NCI-H187 (cell line): ENCODE measurements around the gene UBC.
"Not testable (repeated sequence)": the region's sequence is repeated elsewhere in the genome, so short reads cannot be mapped to it uniquely, and the experiment has no call there.

ENCODE experiments used
- DNase-seq, 2 experiments: peaks; one replicate each; lab custom pipeline; 2025; lab: John Stamatoyannopoulos, UW

The UBC gene

GRCh38 chr12:124915239-124916236, 1.1 kb upstream of the UBC start:
- no peak for DNase-seq

- no peak for DNase-seq
These were observed 717 bp downstream of the UBC start for GRCh38 chr12:124913474-124914391.

DNA sequence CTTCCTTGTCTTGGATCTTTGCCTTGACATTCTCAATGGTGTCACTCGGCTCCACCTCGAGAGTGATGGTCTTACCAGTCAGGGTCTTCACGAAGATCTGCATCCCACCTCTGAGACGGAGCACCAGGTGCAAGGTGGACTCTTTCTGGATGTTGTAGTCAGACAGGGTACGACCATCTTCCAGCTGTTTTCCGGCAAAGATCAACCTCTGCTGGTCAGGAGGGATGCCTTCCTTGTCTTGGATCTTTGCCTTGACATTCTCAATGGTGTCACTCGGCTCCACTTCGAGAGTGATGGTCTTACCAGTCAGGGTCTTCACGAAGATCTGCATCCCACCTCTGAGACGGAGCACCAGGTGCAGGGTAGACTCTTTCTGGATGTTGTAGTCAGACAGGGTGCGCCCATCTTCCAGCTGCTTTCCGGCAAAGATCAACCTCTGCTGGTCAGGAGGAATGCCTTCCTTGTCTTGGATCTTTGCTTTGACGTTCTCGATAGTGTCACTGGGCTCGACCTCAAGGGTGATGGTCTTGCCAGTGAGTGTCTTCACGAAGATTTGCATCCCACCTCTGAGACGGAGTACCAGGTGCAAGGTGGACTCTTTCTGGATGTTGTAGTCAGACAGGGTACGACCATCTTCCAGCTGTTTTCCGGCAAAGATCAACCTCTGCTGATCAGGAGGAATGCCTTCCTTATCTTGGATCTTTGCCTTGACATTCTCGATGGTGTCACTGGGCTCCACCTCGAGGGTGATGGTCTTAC, 1.7 kb downstream of the UBC start:
- DNase-seq, result not testable (repeated sequence)

DNA sequence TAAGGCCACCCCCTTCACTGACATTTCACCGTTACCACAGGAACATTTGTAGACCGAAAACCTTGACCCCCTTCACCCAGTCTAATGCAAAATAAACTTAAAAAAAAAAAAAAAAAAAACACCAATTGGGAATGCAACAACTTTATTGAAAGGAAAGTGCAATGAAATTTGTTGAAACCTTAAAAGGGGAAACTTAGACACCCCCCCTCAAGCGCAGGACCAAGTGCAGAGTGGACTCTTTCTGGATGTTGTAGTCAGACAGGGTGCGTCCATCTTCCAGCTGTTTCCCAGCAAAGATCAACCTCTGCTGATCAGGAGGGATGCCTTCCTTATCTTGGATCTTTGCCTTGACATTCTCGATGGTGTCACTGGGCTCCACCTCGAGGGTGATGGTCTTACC, 2.9 kb downstream of the UBC start:
- not testable (repeated sequence) for DNase-seq

GRCh38 chr12:124910561-124911478, 3.6 kb downstream of the UBC start:
- no peak for DNase-seq

GRCh38 chr12:124909831-124910560, 4.5 kb downstream of the UBC start:
- no peak for DNase-seq

- DNase-seq, result no peak
These were observed 7.7 kb downstream of the UBC start for GRCh38 chr12:124906606-124907261.

DNA sequence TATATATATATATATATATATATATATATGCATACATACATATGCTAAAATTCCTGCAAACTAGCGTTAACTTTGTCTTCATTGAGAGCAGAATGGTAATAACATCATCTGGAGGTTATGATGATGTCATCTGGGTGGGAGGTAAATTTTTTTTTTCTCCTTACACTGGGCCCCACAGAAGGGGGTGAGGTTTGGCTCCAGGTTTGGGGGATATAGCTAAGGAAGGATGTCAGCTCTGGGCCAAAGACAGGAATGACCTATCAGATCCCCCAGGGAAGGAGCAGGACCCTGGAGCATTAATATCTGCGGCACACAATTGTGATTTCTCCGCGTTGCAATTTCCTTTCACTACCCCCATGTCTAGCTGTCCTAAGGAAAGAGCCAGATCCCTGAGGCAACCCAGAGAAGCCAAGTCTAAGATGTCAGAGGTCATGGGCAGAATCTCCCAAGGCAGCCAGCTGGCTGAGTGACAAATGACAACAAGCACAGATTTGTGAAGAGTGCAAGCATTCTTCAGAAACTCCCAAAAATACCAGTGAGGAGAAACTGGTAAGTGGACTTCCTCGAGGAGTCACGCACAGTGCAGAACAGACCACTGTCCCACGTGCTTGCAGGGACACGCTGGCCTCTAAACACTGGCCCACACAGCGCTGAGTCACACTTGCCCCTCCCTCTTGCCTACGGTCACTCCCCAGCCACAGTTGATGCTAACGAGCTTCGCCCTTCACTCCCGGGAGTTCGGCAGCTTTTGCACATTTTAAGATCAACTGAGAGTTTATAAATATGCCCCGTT, 9.9 kb downstream of the UBC start:
- no peak for DNase-seq

DNA sequence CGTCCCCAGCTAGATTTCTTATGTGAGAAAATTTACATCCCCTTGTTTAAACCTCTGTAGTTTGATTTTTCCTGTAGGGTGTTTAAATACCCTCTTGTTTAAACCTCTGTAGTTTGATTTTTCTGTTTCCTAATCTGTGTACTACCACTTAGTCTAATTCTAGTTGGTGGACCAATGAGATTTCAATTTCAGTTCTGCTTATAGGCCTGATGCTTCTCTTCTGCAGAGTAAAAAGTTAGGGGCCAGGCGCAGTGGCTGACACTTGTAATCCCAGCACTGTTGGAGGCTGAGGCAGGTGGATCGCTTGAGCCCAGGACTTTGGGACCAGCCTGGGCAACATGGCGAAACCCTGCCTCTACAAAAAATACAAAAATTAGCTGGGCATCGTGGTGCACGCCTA, 11.5 kb downstream of the UBC start:
- DNase-seq, result no peak

DNA sequence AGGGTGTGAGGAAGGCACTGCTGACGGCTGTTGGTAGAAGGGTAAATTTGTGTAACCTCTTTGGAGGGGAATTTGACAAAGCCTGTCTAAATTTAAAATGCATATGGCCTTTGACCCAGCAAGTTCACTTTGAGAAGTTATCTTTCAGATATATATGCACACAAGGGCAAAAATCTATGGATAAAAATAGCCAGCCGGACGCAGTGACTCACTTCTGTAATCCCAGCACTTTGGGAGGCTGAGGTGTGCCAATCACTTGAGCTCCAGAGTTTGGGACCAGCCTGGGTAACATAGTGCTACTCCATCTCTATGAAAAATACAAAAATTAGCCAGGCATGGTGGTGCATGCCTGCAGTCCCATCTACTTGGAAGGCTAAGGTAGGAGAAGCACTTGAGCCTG, 13.4 kb downstream of the UBC start:
- no peak for DNase-seq

DNA sequence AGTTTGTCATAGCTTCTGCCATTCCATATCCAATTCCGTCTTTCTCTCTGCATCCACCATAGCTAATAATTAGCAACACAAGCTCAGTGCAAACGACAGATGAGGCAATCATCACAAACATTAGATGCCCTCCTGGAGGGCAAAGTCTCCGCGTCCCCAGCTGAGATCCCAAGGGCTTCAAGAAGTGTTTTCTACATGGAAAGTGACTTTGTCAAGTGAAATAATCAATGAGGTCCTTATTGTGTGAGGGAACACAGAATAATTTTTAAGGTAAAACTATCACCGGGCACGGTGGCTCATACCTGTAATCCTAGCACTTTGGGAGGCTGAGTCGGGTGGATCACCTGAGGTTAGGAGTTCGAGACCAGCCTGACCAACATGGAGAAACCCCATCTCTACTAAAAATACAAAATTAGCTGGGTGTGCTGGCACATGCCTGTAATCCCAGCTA, 14.1 kb downstream of the UBC start:
- not testable (repeated sequence) for DNase-seq

DNA sequence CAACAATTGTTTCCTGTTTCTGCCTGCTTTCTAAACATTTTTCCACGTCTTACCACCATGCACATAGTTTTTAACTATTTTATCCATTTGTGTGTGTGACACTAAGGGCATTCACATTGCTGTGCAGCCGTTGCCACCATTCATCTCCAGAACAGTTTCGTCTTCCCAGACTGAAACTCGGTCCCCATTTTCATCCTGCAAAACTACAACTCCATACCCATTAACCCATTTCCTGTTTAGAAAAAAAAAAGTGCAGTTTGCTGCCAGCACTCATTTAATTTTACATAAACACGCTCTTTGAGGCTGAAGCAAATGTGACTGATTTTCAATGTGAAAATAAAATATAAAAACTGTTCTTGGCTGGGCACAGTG, 15.5 kb downstream of the UBC start:
- DNase-seq, result no peak

- no peak for DNase-seq
These were observed 16.1 kb downstream of the UBC start for GRCh38 chr12:124898200-124898922.

- no peak for DNase-seq
These were observed 18.0 kb downstream of the UBC start for GRCh38 chr12:124896461-124896860.

- DNase-seq, result no peak
These were observed 20.5 kb downstream of the UBC start for GRCh38 chr12:124893792-124894516.

DNA sequence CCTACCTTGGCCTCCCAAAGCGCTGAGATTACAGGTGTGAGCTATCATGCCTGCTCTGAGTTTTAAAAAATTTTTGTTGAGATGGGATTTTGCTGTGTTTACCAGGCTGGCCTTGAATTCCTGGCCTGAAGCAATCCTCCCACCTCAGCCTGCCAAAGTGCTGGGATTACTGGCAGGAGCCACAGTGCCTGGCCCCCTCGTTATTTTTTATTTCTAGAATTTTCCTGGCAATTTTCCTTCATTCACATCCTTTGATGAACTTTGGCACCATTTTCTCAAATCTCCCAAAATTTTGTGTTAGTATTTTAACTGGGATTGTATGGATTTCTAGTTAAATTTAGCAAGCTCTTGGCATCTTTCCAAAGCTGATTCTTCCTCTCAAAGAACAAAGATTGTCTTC, 26.2 kb downstream of the UBC start:
- no peak for DNase-seq

GRCh38 chr12:124887766-124888165, 26.7 kb downstream of the UBC start:
- not testable (repeated sequence) for DNase-seq
